ENCODE results near the gene RPA1.
"Not testable (repeated sequence)": the region's sequence is repeated elsewhere in the genome, so short reads cannot be mapped to it uniquely, and the experiment has no call there.

RPA1 gene

GRCh38 chr17:1829592-1830257 lies at the start of gene RPA1, which contains the start of gene SMYD4:
RPA1 (plus strand) TSS chr17:1830005; CDS start chr17:1830094, 89 bp downstream.
SMYD4 (minus strand) TSS chr17:1829902; CDS start chr17:1827994, 1,908 bp downstream.
- DNase-seq = peak; percentile 86

- DNase-seq = no peak
These were observed 47.6 kb upstream of the RPA1 start for GRCh38 chr17:1782171-1782567.

- DNase-seq = no peak
These were observed 46.5 kb upstream of the RPA1 start for GRCh38 chr17:1783271-1783670.

- DNase-seq = no peak
These were observed 45.8 kb upstream of the RPA1 start for GRCh38 chr17:1783834-1784611.

- no peak for DNase-seq
These were observed 43.9 kb upstream of the RPA1 start for GRCh38 chr17:1785930-1786329.

GRCh38 chr17:1786708-1787107 lies 43.1 kb upstream of the RPA1 start:
- DNase-seq = no peak

GRCh38 chr17:1787301-1787902 lies 42.4 kb upstream of the RPA1 start:
- no peak for DNase-seq

GRCh38 chr17:1789936-1790335 lies 39.9 kb upstream of the RPA1 start:
- no peak for DNase-seq

- DNase-seq = no peak
These were observed 37.0 kb upstream of the RPA1 start for GRCh38 chr17:1792495-1793446.

- no peak for DNase-seq
These were observed 36.4 kb upstream of the RPA1 start for GRCh38 chr17:1793447-1793806.

- DNase-seq = no peak
These were observed 33.0 kb upstream of the RPA1 start for GRCh38 chr17:1796800-1797199.

- no peak for DNase-seq
These were observed 32.5 kb upstream of the RPA1 start for GRCh38 chr17:1797323-1797722.

GRCh38 chr17:1797846-1798245 lies 32.0 kb upstream of the RPA1 start:
- not testable (repeated sequence) for DNase-seq

- no peak for DNase-seq
These were observed 29.6 kb upstream of the RPA1 start for GRCh38 chr17:1800240-1800639.

- no peak for DNase-seq
These were observed 29.1 kb upstream of the RPA1 start for GRCh38 chr17:1800712-1801111.

- no peak for DNase-seq
These were observed 27.4 kb upstream of the RPA1 start for GRCh38 chr17:1802429-1802828.

GRCh38 chr17:1803280-1803679 lies 26.5 kb upstream of the RPA1 start:
- DNase-seq = no peak

- no peak for DNase-seq
These were observed 21.9 kb upstream of the RPA1 start for GRCh38 chr17:1807890-1808289.

GRCh38 chr17:1808644-1809043 lies 21.2 kb upstream of the RPA1 start:
- no peak for DNase-seq

GRCh38 chr17:1809815-1810214 lies 20.0 kb upstream of the RPA1 start:
- DNase-seq = not testable (repeated sequence)

GRCh38 chr17:1810450-1811103 lies 19.2 kb upstream of the RPA1 start:
- DNase-seq = no peak

GRCh38 chr17:1813088-1813487 lies 16.7 kb upstream of the RPA1 start:
- DNase-seq = no peak
